Loucy (cell line): Measurements from ENCODE around the gene PHC1.

Experiments
- H2AFZ ChIP-seq: fragments of 200-600 bp; sonication (generic); 2 replicates; pipeline ENCODE4 v1.6.0; 2016; ENCODE audit warnings: antibody characterized with exemption, mild to moderate bottlenecking, low read length, moderate library complexity
- H3F3A ChIP-seq: fragments of 200-600 bp; 2 replicates; pipeline ENCODE4 v1.6.0; 2016; ENCODE audit warnings: antibody characterized with exemption, low read depth, mild to moderate bottlenecking
- H3K27me3 ChIP-seq: fragments of 200-600 bp; sonication (generic); 2 replicates; pipeline ENCODE4 v1.6.1; 2014; ENCODE audit warnings: low read length, mild to moderate bottlenecking; ENCODE audit not compliant: insufficient read depth, poor library complexity, severe bottlenecking
- H3K36me3 ChIP-seq: fragments of 200-600 bp; sonication (generic); 2 replicates; pipeline ENCODE4 v1.6.1; 2016; ENCODE audit warnings: low read length; ENCODE audit not compliant: insufficient read depth
- H3K4me1 ChIP-seq: fragments of 200-600 bp; sonication (generic); 2 replicates; pipeline ENCODE4 v1.5.1; 2014; ENCODE audit warnings: low read length, mild to moderate bottlenecking; ENCODE audit not compliant: insufficient read depth, poor library complexity, severe bottlenecking
- H3K4me2 ChIP-seq: fragments of 200-600 bp; sonication (generic); 2 replicates; pipeline ENCODE4 v1.6.0; 2014; ENCODE audit warnings: antibody characterized with exemption, low read length, low read depth, mild to moderate bottlenecking; ENCODE audit not compliant: poor library complexity, severe bottlenecking
- H3K4me3 ChIP-seq: fragments of 200-600 bp; sonication (generic); 2 replicates; pipeline ENCODE4 v1.5.1; 2014; ENCODE audit warnings: low read length, mild to moderate bottlenecking, mixed read lengths; ENCODE audit not compliant: poor library complexity, severe bottlenecking
- H3K79me2 ChIP-seq: fragments of 200-600 bp; sonication (generic); 2 replicates; pipeline ENCODE4 v1.6.1; 2014; ENCODE audit warnings: low read length; ENCODE audit not compliant: insufficient read depth
- H3K9ac ChIP-seq: fragments of 200-600 bp; sonication (generic); 2 replicates; pipeline ENCODE4 v1.6.0; 2014; ENCODE audit warnings: mild to moderate bottlenecking, low read depth, low read length, moderate library complexity; ENCODE audit not compliant: poor library complexity, severe bottlenecking
- H3K9me2 ChIP-seq: fragments of 200-600 bp; sonication (generic); replicated peaks from 2 replicates; pipeline ENCODE4 v1.6.1; 2016; ENCODE audit warnings: low read depth, low read length, mixed read lengths
- H3K9me3 ChIP-seq: fragments of 200-600 bp; sonication (generic); 2 replicates; pipeline ENCODE4 v1.6.1; 2014; ENCODE audit warnings: mild to moderate bottlenecking, antibody characterized with exemption, low read length, low read depth; ENCODE audit not compliant: insufficient read depth
- H4K20me1 ChIP-seq: fragments of 200-600 bp; sonication (generic); 2 replicates; pipeline ENCODE4 v1.6.0; 2014; ENCODE audit warnings: antibody characterized with exemption, low read length, mild to moderate bottlenecking; ENCODE audit not compliant: insufficient read depth, poor library complexity, severe bottlenecking
- CTCF ChIP-seq: fragments of 200-600 bp; sonication (generic); conservative IDR thresholded peaks from 2 replicates; pipeline ENCODE4 v1.5.1; 2014; ENCODE audit warnings: mild to moderate bottlenecking, antibody characterized with exemption, low read length
- EZH2phosphoT487 ChIP-seq: fragments of 200-600 bp; IDR thresholded peaks from 2 replicates; pipeline ENCODE4 v1.6.1; 2018; ENCODE audit warnings: antibody characterized with exemption, mild to moderate bottlenecking, moderate library complexity, borderline replicate concordance

Gene PHC1

GRCh38 chr12:8987163-8987562 lies 72.9 kb downstream of the PHC1 start:
- no peaks in the 10 kb centered on the region for H3K27me3 ChIP-seq
- peaks cover 31% of the 10 kb centered on the region for H3K4me1 ChIP-seq
- H4K20me1 ChIP-seq: no peaks in the 10 kb centered on the region
- H3K79me2 ChIP-seq: no peaks in the 10 kb centered on the region
- TF ChIP-seq CTCF (no peak), EZH2phosphoT487 (no peak)
- H3K4me2 ChIP-seq: peak overlapping the region; percentile 43
- no peaks in the 10 kb centered on the region for H3F3A ChIP-seq
- no peaks in the 10 kb centered on the region for H3K36me3 ChIP-seq
- peak overlapping the region; percentile 54; the same call in 1 of the 2 replicates for H2AFZ ChIP-seq
- H3K4me3 ChIP-seq: no peak overlapping the region
- no peak overlapping the region for H3K9ac ChIP-seq
- no peaks in the 10 kb centered on the region for H3K9me2 ChIP-seq
- H3K9me3 ChIP-seq: no peaks in the 10 kb centered on the region

- Histone ChIP-seq H3K9me2 (no peaks in the 10 kb centered on the region), H4K20me1 (no peaks in the 10 kb centered on the region), H3K36me3 (no peaks in the 10 kb centered on the region), H3K9ac (no peak overlapping the region), H3K9me3 (no peaks in the 10 kb centered on the region), H3K27me3 (no peaks in the 10 kb centered on the region), H3K4me2 (peak overlapping the region; percentile 43), H3K79me2 (no peaks in the 10 kb centered on the region), H3K4me1 (peaks cover 32% of the 10 kb centered on the region), H3K4me3 (no peak overlapping the region), H2AFZ (peak overlapping the region; percentile 54), H3F3A (no peaks in the 10 kb centered on the region)
- no peak for TF ChIP-seq CTCF
- TF ChIP-seq EZH2phosphoT487: no peak
These were observed 73.4 kb downstream of the PHC1 start for GRCh38 chr12:8987685-8988084.

- no peak within 1 kb of the TSS for H2AFZ ChIP-seq
- no peaks in the 10 kb centered on the region for H3K9me3 ChIP-seq
- H3K4me3 ChIP-seq: no peak within 1 kb of the TSS
- H3K9ac ChIP-seq: no peak within 1 kb of the TSS
- no peak within 1 kb of the TSS for H3K4me2 ChIP-seq
- peaks cover 32% of the 10 kb centered on the region for H3K4me1 ChIP-seq
- no peak for TF ChIP-seq CTCF
- no peaks in the 10 kb centered on the region for H3F3A ChIP-seq
- H3K9me2 ChIP-seq: no peaks in the 10 kb centered on the region
- H3K27me3 ChIP-seq: no peaks in the 10 kb centered on the region
- no peaks in the 10 kb centered on the region for H3K36me3 ChIP-seq
- H3K79me2 ChIP-seq: no peaks in the 10 kb centered on the region
- no peaks in the 10 kb centered on the region for H4K20me1 ChIP-seq
These were observed 75.1 kb downstream of the PHC1 start, which contains the start of gene KLRG1 for GRCh38 chr12:8989413-8989812. Gene KLRG1 (plus strand): TSS chr12:8989546. CDS start chr12:8989636, 90 bp downstream.
